B cell (primary cell): ENCODE results near the gene HDGFL2. TPM values are rescaled to one million over a fixed set of nuclear protein-coding genes. Genes with fewer than 3 reads are reported as not detected.

Experiments
- ATAC-seq: fragments of 200-7000 bp; cut with Tn5 transposase; one replicate; pipeline ENCODE4 v1.10.0; 2021; ENCODE audit warnings: low read depth, mild to moderate bottlenecking, moderate number of reproducible peaks, moderate library complexity
- CTCF ChIA-PET: fragments of 350-600 bp; sonication (Branson Sonifier 250); formaldehyde crosslinking; loops from one replicate; lab custom pipeline; 2021; ENCODE audit warnings: antibody characterized with exemption, inconsistent platforms; lab: Charles Lee
- POLR2A ChIA-PET: fragments of 350-600 bp; sonication (Branson Sonifier 250); formaldehyde crosslinking; loops from one replicate; lab custom pipeline; 2021; ENCODE audit warnings: antibody characterized with exemption; lab: Charles Lee
- DNase-seq: peaks from one replicate; pipeline ENCODE4 v3.0.0; 2013
- H2AFZ ChIP-seq: 2 replicates; pipeline ENCODE4 v1.6.1; 2012; ENCODE audit warnings: mild to moderate bottlenecking, low read depth, low read length; ENCODE audit not compliant: insufficient read depth, poor library complexity, severe bottlenecking
- H3K27ac ChIP-seq, 2 donors: 1 replicate in 1 of 2; 2 replicates in 1 of 2; pipeline ENCODE4 v1.5.1; 2012 to 2013; ENCODE audit warnings: low read length in 2 of 2, mild to moderate bottlenecking in 2 of 2, moderate library complexity in 1 of 2
- H3K27me3 ChIP-seq, 4 experiments: fragments of 200-600 bp in 1 of 4; sonication (generic) in 1 of 4; replicated peaks in 1 of 4; 1 replicate in 2 of 4; 2 replicates in 2 of 4; pipeline versions ENCODE4 v1.6.1 to v1.7.0; 2013 to 2016; ENCODE audit warnings: low read length in 3 of 4, mild to moderate bottlenecking in 2 of 4, mixed read lengths in 1 of 4, moderate library complexity in 1 of 4; ENCODE audit not compliant: insufficient read depth in 4 of 4, control insufficient read depth in 3 of 4; ENCODE audit errors: control extremely low read depth in 1 of 4
- H3K36me3 ChIP-seq, 2 experiments: replicated peaks in 1 of 2; 1 replicate in 1 of 2; 2 replicates in 1 of 2; pipeline versions ENCODE4 v1.6.1 to v1.7.1; 2013; ENCODE audit warnings: low read length in 1 of 2; ENCODE audit not compliant: insufficient read depth in 2 of 2, control insufficient read depth in 1 of 2; ENCODE audit errors: control extremely low read depth in 1 of 2, extremely low read depth in 1 of 2
- H3K4me1 ChIP-seq, 2 donors: fragments of 200-600 bp in 1 of 2; sonication (generic) in 1 of 2; 1 replicate in 1 of 2; 2 replicates in 1 of 2; pipeline versions ENCODE4 v1.5.1 to v1.6.1; 2013 to 2017; ENCODE audit warnings: low read length in 2 of 2; ENCODE audit not compliant: control insufficient read depth in 2 of 2, insufficient read depth in 2 of 2
- H3K4me2 ChIP-seq: replicated peaks from 2 replicates; pipeline ENCODE3; 2012; ENCODE audit warnings: mild to moderate bottlenecking, low read depth, low read length; ENCODE audit not compliant: poor library complexity, severe bottlenecking
- H3K4me3 ChIP-seq, 5 experiments: fragments of 200-600 bp in 1 of 5; sonication (generic) in 1 of 5; 1 replicate in 3 of 5; 2 replicates in 2 of 5; pipeline versions ENCODE4 v1.5.1 to v1.7.0; 2011 to 2016; ENCODE audit warnings: low read length in 4 of 5, mild to moderate bottlenecking in 4 of 5, low read depth in 2 of 5, control low read depth in 1 of 5, moderate library complexity in 1 of 5; ENCODE audit not compliant: insufficient read depth in 1 of 5; ENCODE audit errors: control extremely low read depth in 1 of 5, extremely low read depth in 1 of 5
- H3K79me2 ChIP-seq: fragments of 200-600 bp; sonication (generic); one replicate; pipeline ENCODE4 v1.6.0; 2016; ENCODE audit warnings: low read length; ENCODE audit not compliant: control insufficient read depth, insufficient read depth
- H3K9ac ChIP-seq: fragments of 200-600 bp; sonication (generic); 2 replicates; pipeline ENCODE4 v1.6.1; 2017; ENCODE audit warnings: mild to moderate bottlenecking, low read length, moderate library complexity
- H3K9me3 ChIP-seq, 3 donors: one replicate each; pipeline versions ENCODE4 v1.6.1 to v1.7.1; 2013; ENCODE audit warnings: low read length in 2 of 3; ENCODE audit not compliant: control insufficient read depth in 2 of 3, insufficient read depth in 1 of 3; ENCODE audit errors: control extremely low read depth in 1 of 3
- H4K20me1 ChIP-seq: 2 replicates; pipeline ENCODE4 v1.6.0; 2012; ENCODE audit warnings: mild to moderate bottlenecking, low read length; ENCODE audit not compliant: insufficient read depth, control insufficient read depth, poor library complexity, severe bottlenecking
- H3K27ac Mint-ChIP-seq: one replicate; pipeline ENCODE4 v1.8.0; 2021; ENCODE audit warnings: mixed read lengths
- H3K27me3 Mint-ChIP-seq: one replicate; pipeline ENCODE4 v1.8.0; 2021; ENCODE audit warnings: mixed read lengths
- H3K4me1 Mint-ChIP-seq: one replicate; pipeline ENCODE4 v1.8.0; 2021; ENCODE audit warnings: mixed read lengths
- H3K4me3 Mint-ChIP-seq: one replicate; pipeline ENCODE4 v1.8.0; 2021; ENCODE audit warnings: mixed read lengths
- H3K9me3 Mint-ChIP-seq: one replicate; pipeline ENCODE4 v1.8.0; 2022; ENCODE audit warnings: mixed read lengths; ENCODE audit not compliant: insufficient read depth
- CTCF ChIP-seq: fragments of 200-600 bp; IDR thresholded peaks from one replicate; pipeline ENCODE4 v1.8.0; 2022; ENCODE audit warnings: antibody characterized with exemption, mild to moderate bottlenecking
- EZH2 ChIP-seq: IDR thresholded peaks from 2 replicates; pipeline ENCODE4 v1.6.1; 2012; ENCODE audit warnings: borderline replicate concordance, low read depth, mild to moderate bottlenecking, moderate library complexity, low read length; ENCODE audit not compliant: insufficient read depth, poor library complexity, severe bottlenecking
- WGBS: methylation state at CpG from one replicate; pipeline ENCODE4 v1.1.5; 2013; ENCODE audit warnings: missing lambda C conversion rate; ENCODE audit not compliant: insufficient coverage; 5-methylcytosine and 5-hydroxymethylcytosine counted together
- intact Hi-C: fragments of 100-400 bp; cut with micrococcal nuclease; formaldehyde crosslinking; loops from one replicate; pipeline ENCODE4 v1.10.0; 2022
- polyA plus RNA-seq: library from polyadenylated mRNA; depleted of rRNA; stranded (reverse); fragments of >200 nt; gene quantifications from 2 replicates; pipeline ENCODE4 v1.2.3, GENCODE V29; 2012
- total RNA-seq, 2 donors: library from RNA; stranded (reverse); fragments of 120-200 nt in 1 of 2; gene quantifications; 1 replicate in 1 of 2; 2 replicates in 1 of 2; pipeline versions ENCODE4 v1.2.3 to v1.2.4, GENCODE V29; 2013 to 2022

Gene HDGFL2
- total and polyA plus RNA-seq, 2 donors (not counting 1 experiment from before 2014, with no cell fraction given): 18.4 to 49.9 TPM

- Histone ChIP-seq H3K9ac (no peak overlapping the region), H3K4me2 (no peak overlapping the region), H4K20me1 (no peaks in the 10 kb centered on the region), H3K79me2 (no peaks in the 10 kb centered on the region), H3K4me1 (no peaks in the 10 kb centered on the region), H3K4me3 (no peak overlapping the region), H3K27ac (no peak overlapping the region), H3K27me3 (no peaks in the 10 kb centered on the region), H3K9me3 (no peaks in the 10 kb centered on the region), H2AFZ (no peak overlapping the region), H3K36me3 (no peaks in the 10 kb centered on the region)
- Mint-ChIP-seq H3K9me3 (no peaks in the 10 kb centered on the region), H3K27me3 (no peaks in the 10 kb centered on the region), H3K27ac (no peak overlapping the region), H3K4me3 (no peak overlapping the region), H3K4me1 (no peaks in the 10 kb centered on the region)
- WGBS: 60% methylated on average over 1 of the region's 8 CpGs
- CTCF ChIA-PET: interaction anchor here (0.6 to 0.7 kb wide), 2 partner anchors 11 to 47 kb away, joined by 3 read pairs; no protein-coding TSS in a partner anchor
- no peak for ATAC-seq
- intact Hi-C loops: no loop called here
- TF ChIP-seq EZH2 (no peak), CTCF (no peak)
- POLR2A ChIA-PET: interaction anchor here (0.7 kb wide), 1 partner anchor 205 kb away, joined by 8 read pairs; the partner anchor contains the start of gene MYDGF
- DNase-seq: no peak
These were observed 7.1 kb upstream of the HDGFL2 start for GRCh38 chr19:4464815-4465581.

GRCh38 chr19:4467835-4468234 lies 4.3 kb upstream of the HDGFL2 start:
- Histone ChIP-seq H3K36me3 (no peaks in the 10 kb centered on the region), H3K4me2 (no peak overlapping the region), H4K20me1 (peaks cover 4% of the 10 kb centered on the region), H2AFZ (no peak overlapping the region), H3K27ac (no peak overlapping the region), H3K79me2 (peaks cover 5% of the 10 kb centered on the region), H3K4me3 (no peak overlapping the region), H3K27me3 (no peaks in the 10 kb centered on the region), H3K9me3 (no peaks in the 10 kb centered on the region), H3K9ac (no peak overlapping the region), H3K4me1 (peaks cover 3 to 10% of the 10 kb centered on the region in 2 donors)
- peaks cover 4% of the 10 kb centered on the region for H3K4me1 Mint-ChIP-seq
- no peak overlapping the region for H3K4me3 Mint-ChIP-seq
- ATAC-seq (no peak), DNase-seq (no peak)
- intact Hi-C loops: no loop called here
- CTCF ChIA-PET: no interaction called here
- WGBS: no CpG with 5 or more reads among the region's 3 CpGs
- POLR2A ChIA-PET: no interaction called here
- H3K27me3 Mint-ChIP-seq: no peaks in the 10 kb centered on the region
- H3K9me3 Mint-ChIP-seq: no peaks in the 10 kb centered on the region
- no peak overlapping the region for H3K27ac Mint-ChIP-seq
- TF ChIP-seq CTCF (no peak), EZH2 (no peak)
